Frontal cortex (tissue), 4 donors: ENCODE data around the gene ZMIZ1. TPM values are rescaled to one million over a fixed set of nuclear protein-coding genes. Genes with fewer than 3 reads are reported as not detected.
A peak's percentile ranks its signal among the peaks of the same experiment; 100 is the strongest.

ENCODE experiments used
- DNase-seq, 2 donors: peaks; one replicate each; pipeline ENCODE4 v3.0.0; 2012; ENCODE audit warnings: low spot score in 2 of 2
- FAIRE-seq: peaks from 2 replicates; lab custom pipeline; 2012; peaks lifted over from hg19 to GRCh38; lab: Jason Lieb, UNC
- total RNA-seq: library from RNA; depleted of rRNA; stranded (reverse); fragments of >200 nt; gene quantifications from one replicate; pipeline ENCODE4 v1.2.3, GENCODE V29; 2014
- donor health status: control.
- donor health status: control.
- donor health status: control.

The ZMIZ1 gene
- total RNA-seq, 1 donor from 2014 or later = 19.6 TPM

DNA sequence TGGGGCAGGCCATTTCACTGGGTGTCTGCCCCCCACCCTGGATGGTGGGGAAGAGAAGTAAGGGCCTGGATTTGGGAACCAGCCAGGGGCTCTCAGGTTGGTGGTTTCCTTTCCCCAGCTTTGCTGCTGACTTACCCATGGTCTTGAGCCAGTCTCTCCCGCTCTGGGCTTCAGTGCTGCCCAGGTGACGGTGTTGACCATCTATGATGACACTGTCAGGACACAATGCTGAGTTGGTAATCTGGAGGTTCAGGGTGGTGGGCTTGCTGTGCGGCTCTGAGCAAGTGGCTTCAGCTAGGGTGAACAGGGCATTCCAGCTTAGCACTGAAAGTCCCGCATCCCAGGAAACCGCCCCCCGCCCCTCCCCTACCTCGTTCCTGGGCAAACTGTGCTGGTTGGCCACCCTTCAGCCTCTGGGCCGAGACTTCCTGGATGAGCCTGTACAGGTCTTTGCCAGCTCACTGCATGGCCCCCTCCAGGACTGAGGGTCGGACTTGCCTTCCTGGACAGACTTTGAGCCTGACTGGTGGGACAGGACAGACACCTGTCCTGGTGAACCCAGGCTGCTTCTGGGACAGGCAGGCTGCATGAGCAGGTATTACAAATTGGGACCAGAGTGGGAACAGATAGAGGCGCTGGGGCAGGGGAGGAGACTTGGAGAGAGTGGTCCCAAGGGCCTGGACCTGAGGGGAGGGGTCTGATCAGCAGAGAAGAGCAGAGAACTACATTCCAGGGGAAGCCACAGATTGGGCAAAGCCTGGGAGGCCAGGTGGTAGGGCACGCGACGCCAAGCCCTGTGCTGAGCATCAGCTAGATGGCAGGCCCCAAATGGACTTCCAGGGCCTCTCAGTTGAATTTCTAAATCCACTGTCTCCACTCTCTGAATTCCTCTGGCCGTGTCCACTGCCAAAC is 19.9 kb upstream of the ZMIZ1 start:
- no peak for DNase-seq
- FAIRE-seq = no peak

- no peak for FAIRE-seq
- no peak for DNase-seq
Observed at GRCh38 chr10:79049931-79050895, 18.6 kb upstream of the ZMIZ1 start.

- DNase-seq (no peak), FAIRE-seq (no peak)
Observed at GRCh38 chr10:79050896-79051555, 17.7 kb upstream of the ZMIZ1 start.

DNA sequence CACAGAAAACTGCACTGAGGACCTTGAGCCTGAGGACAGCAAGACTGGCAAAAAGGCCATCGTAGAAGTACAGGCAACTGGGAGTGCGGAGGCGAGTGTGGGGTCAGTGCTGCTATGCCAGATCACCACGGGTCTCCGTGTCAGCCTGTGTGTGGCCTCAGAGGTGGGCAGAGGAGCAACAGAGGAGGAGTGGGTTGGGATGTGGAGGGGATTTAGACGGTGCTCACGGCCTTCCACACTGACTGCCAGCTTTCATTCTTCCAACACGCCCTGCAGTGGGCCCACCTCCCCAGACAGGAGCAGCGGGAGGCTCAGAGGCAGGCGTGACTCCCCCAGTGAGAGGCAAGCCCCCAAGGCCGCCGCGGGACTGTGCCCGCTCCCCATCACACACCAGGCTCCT is 17.0 kb upstream of the ZMIZ1 start:
- FAIRE-seq (no peak), DNase-seq (no peak)

DNA sequence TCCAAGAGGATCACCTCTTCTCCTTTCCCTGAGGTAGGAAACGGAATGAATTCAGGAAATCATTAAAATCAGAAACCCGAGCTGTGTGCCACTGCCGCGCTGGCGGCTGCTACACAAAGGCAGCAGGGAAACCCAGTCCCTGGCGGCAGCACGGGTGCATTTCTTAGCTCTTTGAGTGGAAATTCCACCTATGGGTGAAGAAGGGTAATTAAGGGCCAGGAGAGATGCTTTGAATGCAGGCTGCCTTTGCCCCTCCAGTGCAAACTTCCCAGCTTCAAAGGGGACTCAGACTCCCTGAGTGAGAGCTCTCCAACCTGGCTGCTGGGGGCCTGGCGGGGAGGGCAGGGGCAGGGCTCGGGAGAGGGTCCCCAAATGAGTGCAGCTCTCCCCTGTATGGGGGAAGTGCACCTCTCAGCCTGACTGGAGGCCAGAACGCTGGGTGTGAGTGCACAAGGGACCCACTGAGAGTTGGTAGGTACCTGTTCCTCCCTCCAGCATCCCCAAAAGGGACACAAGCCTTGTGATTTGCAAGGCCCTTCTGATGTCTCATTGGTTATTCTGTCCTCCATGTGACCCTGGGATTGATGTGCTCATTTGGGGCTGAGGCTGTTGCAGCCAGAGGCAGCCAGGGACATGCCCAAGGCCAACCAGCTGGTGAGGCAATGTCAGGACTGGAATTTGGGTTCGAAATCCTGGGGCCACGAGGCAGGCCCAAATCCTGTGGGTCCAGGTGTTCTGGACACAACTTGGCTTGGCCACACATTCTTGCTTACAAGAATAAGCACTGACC is 16.3 kb upstream of the ZMIZ1 start:
- FAIRE-seq (no peak), DNase-seq (no peak)

GRCh38 chr10:79053081-79053434 is 15.7 kb upstream of the ZMIZ1 start:
- FAIRE-seq = no peak
- DNase-seq = no peak

- no peak for FAIRE-seq
- DNase-seq = no peak
Observed at GRCh38 chr10:79053481-79054202, 15.1 kb upstream of the ZMIZ1 start.

GRCh38 chr10:79054203-79055099 is 14.3 kb upstream of the ZMIZ1 start:
- FAIRE-seq (no peak), DNase-seq (no peak)

DNA sequence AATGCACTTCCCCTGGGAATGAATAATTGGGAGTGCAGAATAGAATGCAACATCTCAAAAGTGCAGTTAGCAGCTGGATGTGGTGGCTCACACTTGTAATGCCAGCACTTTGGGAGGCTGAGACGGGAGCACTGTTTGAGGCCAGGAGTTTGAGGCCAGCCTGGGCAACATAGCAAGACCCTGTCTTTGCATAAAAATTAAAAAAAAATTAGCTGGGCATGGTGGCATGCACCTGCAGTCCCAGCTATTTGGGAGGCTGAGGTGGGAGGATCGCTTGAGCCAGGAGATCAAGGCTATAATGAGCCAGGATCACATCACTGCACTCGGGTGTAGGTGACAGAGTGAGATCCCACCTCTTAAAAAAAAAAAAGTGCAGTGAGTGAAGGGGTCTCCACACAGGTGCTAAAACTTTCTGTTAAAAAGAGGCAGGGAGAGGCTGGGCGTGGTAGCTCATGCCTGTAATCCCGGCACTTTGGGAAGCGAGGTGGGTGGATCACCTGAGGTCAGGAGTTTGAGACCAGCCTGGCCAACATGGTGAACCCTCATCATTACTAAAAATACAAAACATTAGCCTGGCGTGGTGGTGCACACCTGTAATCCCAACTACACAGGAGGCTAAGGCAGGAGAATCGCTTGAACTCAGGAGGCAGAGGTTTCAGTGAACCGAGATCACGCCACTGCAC is 13.5 kb upstream of the ZMIZ1 start:
- DNase-seq = no peak
- no peak for FAIRE-seq

DNA sequence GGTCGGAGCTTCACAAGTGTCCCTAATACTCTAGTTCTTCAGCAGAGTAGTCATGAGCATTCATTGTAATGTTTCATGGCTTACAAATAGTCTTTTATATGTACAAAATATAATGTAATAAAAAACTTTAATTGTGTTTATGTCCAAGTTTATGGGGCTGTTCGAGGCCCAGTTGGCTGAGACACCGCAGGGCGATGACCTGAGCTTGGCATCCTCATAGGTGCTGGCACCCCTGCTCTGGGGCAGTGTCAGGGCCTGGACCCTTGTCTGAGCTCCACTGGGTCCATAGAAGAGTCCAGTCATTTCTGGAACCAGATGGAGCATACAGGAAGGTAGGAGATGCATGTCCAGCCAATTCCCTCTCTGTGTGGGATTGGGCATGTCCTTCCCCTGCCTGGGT is 12.9 kb upstream of the ZMIZ1 start:
- no peak for DNase-seq
- FAIRE-seq = no peak

- FAIRE-seq = no peak
Observed at GRCh38 chr10:79056361-79056735, 12.4 kb upstream of the ZMIZ1 start.

DNA sequence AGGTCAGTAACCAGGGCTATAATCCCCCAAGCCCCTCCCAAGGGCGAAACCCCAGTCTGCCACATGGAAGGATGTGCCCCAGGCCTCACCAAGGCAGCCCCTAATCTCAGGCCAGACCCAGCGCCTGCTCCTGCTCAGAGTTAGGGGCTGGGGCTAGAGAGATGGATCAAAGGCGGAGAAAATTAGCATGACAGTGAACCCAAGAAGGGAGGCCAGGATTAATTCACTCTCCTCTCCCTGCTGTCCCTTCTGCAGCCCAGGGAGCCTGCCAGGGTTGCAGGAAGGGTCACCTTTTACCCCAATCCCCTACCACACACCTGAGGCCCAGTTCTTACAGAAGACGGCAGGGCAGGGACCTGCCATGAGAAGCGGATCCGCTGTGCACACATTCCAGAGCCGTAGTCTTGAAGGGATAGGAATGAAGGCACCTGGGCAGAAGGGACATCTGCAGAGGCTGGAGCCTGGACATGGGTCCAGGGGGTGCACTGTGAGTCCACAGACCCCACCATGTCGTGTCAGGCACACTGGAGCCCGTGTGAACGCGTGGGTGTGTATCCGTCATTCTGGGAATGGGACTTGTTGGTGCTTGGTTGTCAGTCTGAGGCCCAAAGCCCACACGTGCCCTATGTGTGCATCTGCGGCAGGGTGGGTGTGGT is 11.9 kb upstream of the ZMIZ1 start:
- DNase-seq (no peak), FAIRE-seq (no peak)

More at GRCh38 chr10:79056361-79056735, 12.4 kb upstream of the ZMIZ1 start:
- no peak for DNase-seq

- DNase-seq (no peak), FAIRE-seq (no peak)
Observed at GRCh38 chr10:79057481-79058275, 11.1 kb upstream of the ZMIZ1 start.

- no peak for FAIRE-seq
- no peak for DNase-seq
Observed at GRCh38 chr10:79058899-79059841, 9.6 kb upstream of the ZMIZ1 start.

DNA sequence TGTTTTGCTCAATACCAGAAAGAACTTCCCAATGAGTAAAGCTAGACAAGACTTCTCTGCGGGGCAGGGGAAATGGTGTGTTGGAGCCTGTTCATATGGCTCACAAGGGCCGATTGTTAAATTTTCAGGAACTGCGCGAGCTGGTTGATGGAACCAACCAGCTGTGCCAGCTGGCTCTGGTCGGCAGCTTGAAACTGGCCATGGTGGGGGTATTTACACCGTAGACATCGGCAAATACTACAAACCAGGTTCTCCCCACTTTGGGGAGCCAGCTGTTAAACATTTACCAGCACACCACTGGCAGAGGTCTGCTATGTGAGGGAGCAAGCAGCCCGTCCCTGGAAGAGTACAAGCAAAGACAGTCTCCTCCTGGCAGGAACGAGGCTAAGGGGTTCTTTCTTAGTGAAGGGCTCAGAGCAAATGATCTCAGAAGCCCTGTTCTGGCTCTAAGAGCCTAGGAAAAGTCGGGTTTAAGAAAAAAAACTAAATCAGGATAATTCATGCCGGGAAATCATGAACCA is 8.8 kb upstream of the ZMIZ1 start:
- FAIRE-seq (no peak), DNase-seq (peak in 1 of 2 donors; percentile 67)
